Aorta (tissue), 5 donors: Measurements from ENCODE around the gene IGFBP5. TPM values are rescaled to one million over a fixed set of nuclear protein-coding genes. Genes with fewer than 3 reads are reported as not detected.

Source experiments
- ATAC-seq: fragments of 200-7000 bp; cut with Tn5 transposase; one replicate; pipeline ENCODE4 v1.9.1; 2022; ENCODE audit warnings: moderate library complexity; ENCODE audit not compliant: low FRiP score
- DNase-seq, 2 donors: peaks; one replicate each; pipeline ENCODE4 v3.0.0-alpha.2; 2020
- H3K27ac ChIP-seq, 2 donors: one replicate each; pipeline ENCODE4 v1.5.1; 2013; ENCODE audit warnings: low read length in 2 of 2, mild to moderate bottlenecking in 2 of 2, moderate library complexity in 2 of 2, control low read depth in 1 of 2, inconsistent platforms in 1 of 2, low read depth in 1 of 2
- H3K27me3 ChIP-seq, 2 donors: one replicate each; pipeline ENCODE4 v1.6.1; 2013; ENCODE audit warnings: control low read depth in 1 of 2, low read length in 1 of 2, mild to moderate bottlenecking in 1 of 2, moderate library complexity in 1 of 2; ENCODE audit not compliant: insufficient read depth in 2 of 2, control insufficient read depth in 1 of 2
- H3K36me3 ChIP-seq, 2 donors: one replicate each; pipeline ENCODE4 v1.6.1; 2013; ENCODE audit warnings: control low read depth in 1 of 2, low read length in 1 of 2, mild to moderate bottlenecking in 1 of 2; ENCODE audit not compliant: insufficient read depth in 2 of 2, control insufficient read depth in 1 of 2
- H3K4me1 ChIP-seq, 2 donors: one replicate each; pipeline ENCODE4 v1.6.1; 2013; ENCODE audit warnings: low read length in 2 of 2, control low read depth in 1 of 2, mild to moderate bottlenecking in 1 of 2, moderate library complexity in 1 of 2; ENCODE audit not compliant: insufficient read depth in 2 of 2, control insufficient read depth in 1 of 2
- H3K4me3 ChIP-seq, 2 donors: one replicate each; pipeline ENCODE4 v1.5.1; 2013; ENCODE audit warnings: low read length in 2 of 2, control low read depth in 1 of 2, mild to moderate bottlenecking in 1 of 2
- H3K9me3 ChIP-seq: one replicate; pipeline ENCODE4 v1.6.1; 2013; ENCODE audit warnings: mild to moderate bottlenecking, low read length; ENCODE audit not compliant: control insufficient read depth
- WGBS, 2 donors: extraction: QIAGEN DNeasy Blood & Tissue Kit; methylation state at CpG; one replicate each; pipeline ENCODE4 v1.1.7; 2013; 5-methylcytosine and 5-hydroxymethylcytosine counted together
- intact Hi-C, 2 donors: fragments of 100-400 bp; cut with DNase I; formaldehyde crosslinking; loops; one replicate each; pipeline versions ENCODE4 v1.14.2 to v1.15.0; 2022
- polyA plus RNA-seq, 2 donors: library from polyadenylated mRNA; stranded (reverse); fragments of 200-250 nt; gene quantifications; one replicate each; pipeline ENCODE4 v1.2.3, GENCODE V29; 2013
- total RNA-seq, 2 donors: library from RNA; stranded (reverse); fragmentation: NEBNext Ultra II Directional; extraction: Animal tissue kit (Norgen Biotek cat#: 25700); gene quantifications; one replicate each; pipeline ENCODE4 v1.2.1, GENCODE V29; 2021
- donor health status: healthy with polysubstance abuse.
- donor health status: Bipolar disorder and iron deficiency.
- donor health status: DM: no; HTN: no; CAD: no.
- donor health status: DM: no; HTN: no; CAD: no.
- donor health status: DM: yes; HTN: yes; CAD: no.

The IGFBP5 gene
- total and polyA plus RNA-seq, 4 donors: 123 to 1,222 (median 597) TPM

- Histone ChIP-seq H3K9me3 (no peaks in the 10 kb centered on the region), H3K36me3 (peaks cover 0 to 2% of the 10 kb centered on the region in 2 donors), H3K27ac (no peak overlapping the region), H3K4me3 (no peak overlapping the region), H3K4me1 (no peaks in the 10 kb centered on the region), H3K27me3 (no peaks in the 10 kb centered on the region)
- intact Hi-C loops: no loop called here
- DNase-seq (peak in 1 of 2 donors; percentile 35), ATAC-seq (no peak)
- WGBS, 2 donors: 84 to 85% methylated on average over 10 of the region's 10 CpGs
These were observed 22.9 kb downstream of the IGFBP5 start for GRCh38 chr2:216672466-216672865.

GRCh38 chr2:216671791-216672343 is 23.5 kb downstream of the IGFBP5 start:
- no peak for DNase-seq
- WGBS, 2 donors: 71 to 82% methylated on average over 12 of the region's 12 CpGs

GRCh38 chr2:216671081-216671411 is 24.3 kb downstream of the IGFBP5 start:
- Histone ChIP-seq H3K4me1 (no peaks in the 10 kb centered on the region), H3K4me3 (no peak overlapping the region), H3K27ac (peak overlapping the region in 1 of 2 donors; percentile 50), H3K36me3 (no peaks in the 10 kb centered on the region), H3K27me3 (no peaks in the 10 kb centered on the region), H3K9me3 (no peaks in the 10 kb centered on the region)
- DNase-seq: peak in 1 of 2 donors; percentile 31
- WGBS, 2 donors: 82 to 88% methylated on average over 11 of the region's 11 CpGs
- ATAC-seq: no peak
- intact Hi-C loops: no loop called here

More at GRCh38 chr2:216671791-216672343, 23.5 kb downstream of the IGFBP5 start:
- ATAC-seq: no peak
- Histone ChIP-seq H3K4me3 (no peak overlapping the region), H3K9me3 (no peaks in the 10 kb centered on the region), H3K27ac (no peak overlapping the region), H3K27me3 (no peaks in the 10 kb centered on the region), H3K36me3 (peaks cover 0 to 2% of the 10 kb centered on the region in 2 donors), H3K4me1 (no peaks in the 10 kb centered on the region)
- intact Hi-C loops: no loop called here

- H3K36me3 ChIP-seq: no peaks in the 10 kb centered on the region
- H3K4me3 ChIP-seq: no peak overlapping the region
- intact Hi-C loops: no loop called here
- H3K27me3 ChIP-seq: no peaks in the 10 kb centered on the region
- WGBS, 2 donors: 51 to 60% methylated on average over 15 to 17 of the region's 17 CpGs
- H3K4me1 ChIP-seq: no peaks in the 10 kb centered on the region
- ATAC-seq (no peak), DNase-seq (peak in 1 of 2 donors; percentile 44)
- no peaks in the 10 kb centered on the region for H3K9me3 ChIP-seq
- H3K27ac ChIP-seq: no peak overlapping the region
These were observed 24.9 kb downstream of the IGFBP5 start for GRCh38 chr2:216670266-216671080.

GRCh38 chr2:216666461-216667233 is 28.7 kb downstream of the IGFBP5 start:
- Histone ChIP-seq H3K27me3 (no peaks in the 10 kb centered on the region), H3K27ac (no peak overlapping the region), H3K36me3 (peaks cover 0 to 4% of the 10 kb centered on the region in 2 donors), H3K4me3 (no peak overlapping the region), H3K4me1 (no peaks in the 10 kb centered on the region), H3K9me3 (no peaks in the 10 kb centered on the region)
- 16% methylated on average over 9 of the region's 9 CpGs for WGBS, 2 donors
- intact Hi-C loops: loop anchor here (1.0 kb wide), 2 partner anchors 148 to 149 kb away; no protein-coding TSS in a partner anchor
- ATAC-seq (peak; percentile 79), DNase-seq (peak; percentile 69 to 87)

- WGBS, 2 donors: 26 to 27% methylated on average over 12 of the region's 12 CpGs
- DNase-seq (peak in 1 of 2 donors; percentile 39), ATAC-seq (no peak)
- H3K4me3 ChIP-seq: no peak overlapping the region
- H3K4me1 ChIP-seq: no peaks in the 10 kb centered on the region
- H3K36me3 ChIP-seq: peaks cover 0 to 4% of the 10 kb centered on the region in 2 donors
- H3K27ac ChIP-seq: peak overlapping the region in 1 of 2 donors; percentile 45
- no peaks in the 10 kb centered on the region for H3K27me3 ChIP-seq
- intact Hi-C loops: loop anchor here (1.0 kb wide), 2 partner anchors 147 to 148 kb away; no protein-coding TSS in a partner anchor
- H3K9me3 ChIP-seq: no peaks in the 10 kb centered on the region
These were observed 29.6 kb downstream of the IGFBP5 start for GRCh38 chr2:216665717-216666116.

GRCh38 chr2:216665242-216665641 is 30.1 kb downstream of the IGFBP5 start:
- ATAC-seq (no peak), DNase-seq (peak in 1 of 2 donors; percentile 58)
- H3K4me3 ChIP-seq: no peak overlapping the region
- WGBS, 2 donors: 10 to 13% methylated on average over 7 of the region's 7 CpGs
- intact Hi-C loops: no loop called here
- H3K9me3 ChIP-seq: no peaks in the 10 kb centered on the region
- H3K27me3 ChIP-seq: no peaks in the 10 kb centered on the region
- no peaks in the 10 kb centered on the region for H3K4me1 ChIP-seq
- H3K36me3 ChIP-seq: peaks cover 0 to 4% of the 10 kb centered on the region in 2 donors
- peak overlapping the region in 1 of 2 donors; percentile 3 for H3K27ac ChIP-seq

GRCh38 chr2:216664593-216665034 is 30.7 kb downstream of the IGFBP5 start:
- intact Hi-C loops: no loop called here
- Histone ChIP-seq H3K27ac (peak overlapping the region in 1 of 2 donors; percentile 31), H3K27me3 (no peaks in the 10 kb centered on the region), H3K9me3 (no peaks in the 10 kb centered on the region), H3K36me3 (peaks cover 0 to 4% of the 10 kb centered on the region in 2 donors), H3K4me3 (no peak overlapping the region), H3K4me1 (no peaks in the 10 kb centered on the region)
- DNase-seq (peak in 1 of 2 donors; percentile 32), ATAC-seq (no peak)
- 37 to 46% methylated on average over 6 of the region's 6 CpGs for WGBS, 2 donors
